Fibroblast of lung (primary cell): Measurements from ENCODE around the gene GALNT18. TPM values are rescaled to one million over a fixed set of nuclear protein-coding genes. Genes with fewer than 3 reads are reported as not detected.

Experiments
- DNase-seq, 2 donors: peaks; one replicate each; pipeline versions ENCODE4 v3.0.0 to v3.0.0-alpha.2; 2010; ENCODE audit warnings: low read depth in 2 of 2
- H2AFZ ChIP-seq: 2 replicates; pipeline ENCODE4 v1.5.1; 2012; ENCODE audit warnings: low read length, control low read depth, inconsistent platforms
- H3K27ac ChIP-seq: 2 replicates; pipeline ENCODE4 v1.5.1; 2011; ENCODE audit warnings: low read length, control low read depth; ENCODE audit not compliant: insufficient read depth
- H3K27me3 ChIP-seq: 2 replicates; pipeline ENCODE4 v1.5.1; 2011; ENCODE audit warnings: mild to moderate bottlenecking, low read length; ENCODE audit not compliant: control insufficient read depth, insufficient read depth
- H3K36me3 ChIP-seq: 2 replicates; pipeline ENCODE4 v1.5.1; 2011; ENCODE audit warnings: low read length; ENCODE audit not compliant: control insufficient read depth, insufficient read depth
- H3K4me1 ChIP-seq: 2 replicates; pipeline ENCODE4 v1.5.1; 2011; ENCODE audit warnings: low read length; ENCODE audit not compliant: control insufficient read depth, insufficient read depth; ENCODE audit errors: extremely low read depth
- H3K4me2 ChIP-seq: 2 replicates; pipeline ENCODE4 v1.5.1; 2011; ENCODE audit warnings: low read length, control low read depth; ENCODE audit not compliant: insufficient read depth; ENCODE audit errors: extremely low read depth
- H3K4me3 ChIP-seq, 4 experiments: fragments of 200-600 bp in 1 of 4; sonication (generic) in 1 of 4; replicated peaks in 1 of 4; 2 replicates each; pipeline ENCODE4 v1.5.1; 2011 to 2016; ENCODE audit warnings: low read length in 4 of 4, low read depth in 3 of 4, mild to moderate bottlenecking in 3 of 4, control low read depth in 2 of 4, inconsistent platforms in 1 of 4, mixed read lengths in 1 of 4; ENCODE audit not compliant: insufficient read depth in 1 of 4; ENCODE audit errors: control extremely low read depth in 1 of 4
- H3K79me2 ChIP-seq: 2 replicates; pipeline ENCODE4 v1.5.1; 2012; ENCODE audit warnings: mild to moderate bottlenecking, low read length, inconsistent platforms; ENCODE audit not compliant: control insufficient read depth, insufficient read depth
- H3K9ac ChIP-seq: 2 replicates; pipeline ENCODE4 v1.5.1; 2011; ENCODE audit warnings: mild to moderate bottlenecking, low read length, control low read depth; ENCODE audit not compliant: insufficient read depth
- H3K9me3 ChIP-seq: 2 replicates; pipeline ENCODE4 v1.5.1; 2012; ENCODE audit warnings: low read depth, low read length; ENCODE audit not compliant: control insufficient read depth, insufficient read depth
- H4K20me1 ChIP-seq: 2 replicates; pipeline ENCODE4 v1.5.1; 2011; ENCODE audit warnings: low read length; ENCODE audit not compliant: control insufficient read depth, insufficient read depth; ENCODE audit errors: extremely low read depth
- EZH2 ChIP-seq: IDR thresholded peaks from 2 replicates; pipeline ENCODE4 v1.5.1; 2012; ENCODE audit warnings: low read length, control low read depth, mild to moderate bottlenecking; ENCODE audit errors: missing control alignments
- polyA plus RNA-seq, 2 donors: library from polyadenylated mRNA; depleted of rRNA in 1 of 2; stranded (reverse) in 1 of 2; unstranded in 1 of 2; fragments of >200 nt; gene quantifications; 2 replicates each; pipeline ENCODE4 v1.2.1, GENCODE V29; 2011 to 2012; ENCODE audit warnings: missing spikeins in 1 of 2
- total RNA-seq: library from RNA; depleted of rRNA; stranded (reverse); fragments of >200 nt; gene quantifications from 2 replicates; pipeline ENCODE4 v1.2.1, GENCODE V29; 2014
- TF ChIP-seq, protein P1 (sequence below), 2 donors: IDR thresholded peaks in 1 of 2; conservative IDR thresholded peaks in 1 of 2; 1 replicate in 1 of 2; 2 replicates in 1 of 2; pipeline ENCODE4 v1.5.1; 2011 to 2012; ENCODE audit warnings: low read length in 2 of 2, control low read depth in 1 of 2, inconsistent platforms in 1 of 2, low read depth in 1 of 2, mild to moderate bottlenecking in 1 of 2

The GALNT18 gene
- total and polyA plus RNA-seq, 2 donors (not counting 1 experiment from before 2014, with no cell fraction given): 0.50 to 19.3 TPM

DNA sequence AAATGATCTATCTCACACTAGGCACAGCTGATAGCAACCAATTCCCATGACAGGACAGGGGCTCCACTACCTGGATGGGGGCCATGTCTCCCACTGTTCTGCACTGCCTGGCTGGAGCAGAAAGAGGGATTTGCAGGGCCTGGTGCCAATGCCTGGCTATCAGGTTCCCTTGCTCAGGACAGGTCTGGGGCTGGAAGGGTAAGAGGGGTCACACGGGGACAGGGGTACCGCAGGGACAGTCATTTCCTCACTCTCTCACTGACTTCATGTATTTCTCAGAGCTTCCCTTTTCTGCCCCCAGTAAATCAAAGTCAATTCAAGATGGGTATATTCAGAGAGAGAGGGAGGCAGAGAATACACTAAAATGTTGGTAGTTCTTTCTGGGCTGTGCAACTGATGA is 149.7 kb downstream of the GALNT18 start:
- H3K36me3 ChIP-seq: no peaks in the 10 kb centered on the region
- H3K27ac ChIP-seq: no peak overlapping the region
- no peak for DNase-seq
- no peaks in the 10 kb centered on the region for H3K27me3 ChIP-seq
- TF ChIP-seq, protein P1, sequence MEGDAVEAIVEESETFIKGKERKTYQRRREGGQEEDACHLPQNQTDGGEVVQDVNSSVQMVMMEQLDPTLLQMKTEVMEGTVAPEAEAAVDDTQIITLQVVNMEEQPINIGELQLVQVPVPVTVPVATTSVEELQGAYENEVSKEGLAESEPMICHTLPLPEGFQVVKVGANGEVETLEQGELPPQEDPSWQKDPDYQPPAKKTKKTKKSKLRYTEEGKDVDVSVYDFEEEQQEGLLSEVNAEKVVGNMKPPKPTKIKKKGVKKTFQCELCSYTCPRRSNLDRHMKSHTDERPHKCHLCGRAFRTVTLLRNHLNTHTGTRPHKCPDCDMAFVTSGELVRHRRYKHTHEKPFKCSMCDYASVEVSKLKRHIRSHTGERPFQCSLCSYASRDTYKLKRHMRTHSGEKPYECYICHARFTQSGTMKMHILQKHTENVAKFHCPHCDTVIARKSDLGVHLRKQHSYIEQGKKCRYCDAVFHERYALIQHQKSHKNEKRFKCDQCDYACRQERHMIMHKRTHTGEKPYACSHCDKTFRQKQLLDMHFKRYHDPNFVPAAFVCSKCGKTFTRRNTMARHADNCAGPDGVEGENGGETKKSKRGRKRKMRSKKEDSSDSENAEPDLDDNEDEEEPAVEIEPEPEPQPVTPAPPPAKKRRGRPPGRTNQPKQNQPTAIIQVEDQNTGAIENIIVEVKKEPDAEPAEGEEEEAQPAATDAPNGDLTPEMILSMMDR (conservative IDR thresholded peaks at IDR 0.05 in 1 of 2, IDR thresholded peaks at IDR 0.05 in 1 of 2; ENCODE audit: low read depth in 1 of 2, low read length in 2 of 2): no peak
- TF ChIP-seq EZH2: no peak
- no peaks in the 10 kb centered on the region for H3K79me2 ChIP-seq
- no peak overlapping the region for H2AFZ ChIP-seq
- no peaks in the 10 kb centered on the region for H4K20me1 ChIP-seq
- H3K4me3 ChIP-seq: no peak overlapping the region
- H3K9me3 ChIP-seq: no peaks in the 10 kb centered on the region
- no peaks in the 10 kb centered on the region for H3K4me1 ChIP-seq
- no peak overlapping the region for H3K4me2 ChIP-seq
- no peak overlapping the region for H3K9ac ChIP-seq

DNA sequence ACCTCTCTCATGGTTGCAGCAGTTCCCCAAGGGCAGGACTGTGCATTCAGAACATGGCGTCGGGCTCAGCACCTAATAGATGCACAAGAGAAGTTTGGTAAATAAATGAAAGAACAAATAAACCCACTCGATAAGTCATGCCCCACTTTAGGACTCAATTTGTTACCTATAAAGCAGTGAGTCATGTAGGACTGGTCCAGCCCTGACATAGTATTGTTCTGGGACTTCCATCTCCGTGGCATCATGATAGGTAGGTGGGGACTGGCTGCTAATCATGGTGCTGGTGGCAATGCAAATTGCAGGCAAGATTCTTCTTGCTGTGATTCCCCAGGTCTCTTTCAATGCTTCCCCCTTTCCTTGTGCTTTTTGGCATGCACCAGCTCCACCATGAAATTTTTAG is 150.6 kb downstream of the GALNT18 start:
- Histone ChIP-seq H2AFZ (no peak overlapping the region), H3K9me3 (no peaks in the 10 kb centered on the region), H3K27ac (no peak overlapping the region), H3K79me2 (no peaks in the 10 kb centered on the region), H3K4me1 (no peaks in the 10 kb centered on the region), H3K4me3 (no peak overlapping the region), H3K36me3 (no peaks in the 10 kb centered on the region), H3K27me3 (no peaks in the 10 kb centered on the region), H3K9ac (no peak overlapping the region), H3K4me2 (no peak overlapping the region), H4K20me1 (no peaks in the 10 kb centered on the region)
- no peak for DNase-seq
- no peak for TF ChIP-seq EZH2
- TF ChIP-seq, protein P1 (conservative IDR thresholded peaks at IDR 0.05 in 1 of 2, IDR thresholded peaks at IDR 0.05 in 1 of 2; ENCODE audit: low read depth in 1 of 2, low read length in 2 of 2): no peak

DNA sequence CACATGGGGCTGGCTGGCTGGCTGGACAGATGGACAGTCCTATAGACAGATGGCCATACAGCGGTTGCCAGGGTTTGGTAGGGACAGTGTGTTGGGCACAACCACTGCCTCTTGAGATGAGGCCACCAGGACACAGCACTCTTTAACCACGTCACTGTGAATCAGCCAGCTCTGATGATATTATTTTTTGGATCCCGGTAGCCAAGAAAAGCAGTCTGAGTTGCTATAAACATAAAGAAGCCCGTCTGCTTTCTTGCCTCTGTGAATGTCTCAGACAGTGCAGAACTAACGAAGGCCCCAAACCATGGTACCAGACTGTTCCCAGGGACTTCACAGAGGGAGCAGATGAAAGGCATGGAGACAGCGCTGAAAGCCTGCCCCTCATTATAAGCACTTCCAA is 152.9 kb downstream of the GALNT18 start:
- Histone ChIP-seq H3K79me2 (no peaks in the 10 kb centered on the region), H3K36me3 (no peaks in the 10 kb centered on the region), H3K9ac (no peak overlapping the region), H3K4me3 (no peak overlapping the region), H3K9me3 (no peaks in the 10 kb centered on the region), H3K27me3 (no peaks in the 10 kb centered on the region), H3K4me2 (no peak overlapping the region), H3K27ac (no peak overlapping the region), H4K20me1 (no peaks in the 10 kb centered on the region), H2AFZ (no peak overlapping the region), H3K4me1 (no peaks in the 10 kb centered on the region)
- peak; percentile 25 for DNase-seq
- TF ChIP-seq EZH2: no peak
- TF ChIP-seq, protein P1 (conservative IDR thresholded peaks at IDR 0.05 in 1 of 2, IDR thresholded peaks at IDR 0.05 in 1 of 2; ENCODE audit: low read depth in 1 of 2, low read length in 2 of 2): no peak
